GM12878 (cell line): ENCODE measurements around the gene OPCML. TPM values are rescaled to one million over a fixed set of nuclear protein-coding genes. Genes with fewer than 3 reads are reported as not detected.

Experiments used
- ATAC-seq: fragments of 200-7000 bp; cut with Tn5 transposase; 3 replicates; pipeline ENCODE4 v1.9.1; 2020; ENCODE audit warnings: mild to moderate bottlenecking, moderate library complexity
- BruUV-seq: library from RNA; stranded (reverse); fragments of 400-500 nt; replicated peaks from 2 replicates; lab custom pipeline; 2021; lab: Mats Ljungman, UMichigan
- CTCF ChIA-PET: fragments of 300-600 bp; sonication (Branson Sonifier 250); formaldehyde crosslinking; extraction: SDS; loops from one replicate; lab custom pipeline; 2021; ENCODE audit warnings: inconsistent platforms; lab: Yijun Ruan, JAX
- POLR2A ChIA-PET: fragments of 350-600 bp; formaldehyde crosslinking; extraction: SDS; loops from one replicate; lab custom pipeline; 2021; ENCODE audit warnings: inconsistent platforms; lab: Charles Lee
- RAD21 ChIA-PET: fragments of 300-600 bp; sonication (Branson Sonifier 250); formaldehyde crosslinking; loops from one replicate; lab custom pipeline; 2023; ENCODE audit warnings: antibody characterized with exemption; ENCODE audit not compliant: unreplicated experiment; lab: Charles Lee
- SMC1A ChIA-PET: fragments of 300-600 bp; sonication (Branson Sonifier 250); formaldehyde crosslinking; loops from one replicate; lab custom pipeline; 2023; ENCODE audit not compliant: unreplicated experiment, uncharacterized antibody; lab: Charles Lee
- DNase-seq: peaks from one replicate; pipeline ENCODE4 v3.0.0-alpha.2; 2011; ENCODE audit warnings: low read depth, low spot score
- FAIRE-seq: peaks from 3 replicates; lab custom pipeline; 2011; peaks lifted over from hg19 to GRCh38; lab: Jason Lieb, UNC
- H2AFZ ChIP-seq: 2 replicates; pipeline ENCODE4 v1.6.0; 2011; ENCODE audit warnings: low read depth, low read length, control low read depth; ENCODE audit not compliant: control insufficient read depth
- H3K27ac ChIP-seq: 2 replicates; pipeline ENCODE4 v1.5.1; 2011; ENCODE audit warnings: control low read depth; ENCODE audit not compliant: control insufficient read depth, insufficient read depth
- H3K27me3 ChIP-seq, 2 experiments: replicated peaks in 1 of 2; 2 replicates each; pipeline versions ENCODE4 v1.6.0 to v1.6.1; 2011; ENCODE audit warnings: low read length in 1 of 2; ENCODE audit not compliant: control insufficient read depth in 2 of 2, insufficient read depth in 2 of 2
- H3K36me3 ChIP-seq, 2 experiments: 2 replicates each; pipeline ENCODE4 v1.5.1; 2011; ENCODE audit warnings: low read length in 1 of 2; ENCODE audit not compliant: control insufficient read depth in 2 of 2, insufficient read depth in 2 of 2
- H3K4me1 ChIP-seq: 2 replicates; pipeline ENCODE4 v1.6.1; 2011; ENCODE audit warnings: mild to moderate bottlenecking, low read length, moderate library complexity, mixed read lengths; ENCODE audit not compliant: control insufficient read depth, insufficient read depth
- H3K4me2 ChIP-seq: 2 replicates; pipeline ENCODE4 v1.6.0; 2011; ENCODE audit warnings: control low read depth; ENCODE audit not compliant: control insufficient read depth, insufficient read depth
- H3K4me3 ChIP-seq: fragments of 200-600 bp; sonication (generic); 2 replicates; pipeline ENCODE4 v1.5.1; 2016
- H3K79me2 ChIP-seq: 2 replicates; pipeline ENCODE4 v1.6.0; 2011; ENCODE audit warnings: low read length; ENCODE audit not compliant: control insufficient read depth, insufficient read depth
- H3K9ac ChIP-seq: 2 replicates; pipeline ENCODE4 v1.8.0; 2011; ENCODE audit warnings: low read length, control low read depth, mixed read lengths; ENCODE audit not compliant: control insufficient read depth, insufficient read depth
- H3K9me3 ChIP-seq: replicated peaks from 3 replicates; pipeline ENCODE4 v1.5.1; 2011; ENCODE audit warnings: mild to moderate bottlenecking, low read length; ENCODE audit not compliant: control insufficient read depth, insufficient read depth
- H4K20me1 ChIP-seq: 2 replicates; pipeline ENCODE4 v1.6.0; 2011; ENCODE audit not compliant: control insufficient read depth, insufficient read depth
- CHD4 ChIP-seq: fragments of 200-600 bp; sonication (generic); IDR thresholded peaks from 2 replicates; pipeline ENCODE4 v1.6.1; 2016; ENCODE audit warnings: mild to moderate bottlenecking
- CREM ChIP-seq: IDR thresholded peaks from 2 replicates; pipeline ENCODE4 v1.6.1; 2014; ENCODE audit warnings: antibody characterized with exemption, low read depth
- EZH2 ChIP-seq: IDR thresholded peaks from 2 replicates; pipeline ENCODE4 v1.6.1; 2012; ENCODE audit warnings: low read depth, mild to moderate bottlenecking, control low read depth, inconsistent platforms, low read length, borderline replicate concordance; ENCODE audit not compliant: control insufficient read depth
- GATAD2B ChIP-seq: fragments of 450-650 bp; conservative IDR thresholded peaks from 2 replicates; pipeline ENCODE4 v1.6.1; 2017; ENCODE audit warnings: low read depth, mild to moderate bottlenecking, moderate library complexity
- HDAC6 ChIP-seq: fragments of 200-600 bp; sonication (generic); IDR thresholded peaks from one replicate; pipeline ENCODE4 v1.8.0; 2017; ENCODE audit warnings: antibody characterized with exemption; ENCODE audit not compliant: unreplicated experiment
- KAT2A ChIP-seq: conservative IDR thresholded peaks from 2 replicates; pipeline ENCODE4 v1.6.1; 2011; ENCODE audit warnings: low read depth, low read length; ENCODE audit not compliant: control insufficient read depth
- NFIC ChIP-seq: IDR thresholded peaks from 2 replicates; pipeline ENCODE4 v1.6.1; 2012; ENCODE audit warnings: low read depth, mild to moderate bottlenecking, inconsistent platforms, low read length, moderate library complexity
- NFYB ChIP-seq: IDR thresholded peaks from 2 replicates; pipeline ENCODE4 v1.6.1; 2011; ENCODE audit warnings: low read depth, mild to moderate bottlenecking, low read length, improper control_type of control experiment, moderate library complexity; ENCODE audit not compliant: insufficient read depth
- NR2C2 ChIP-seq: IDR thresholded peaks from 2 replicates; pipeline ENCODE4 v1.6.1; 2011; ENCODE audit warnings: borderline replicate concordance, low read depth; ENCODE audit not compliant: control insufficient read depth, insufficient read length
- RFX5 ChIP-seq: IDR thresholded peaks from 2 replicates; pipeline ENCODE4 v1.6.1; 2011; ENCODE audit warnings: low read depth, low read length, improper control_type of control experiment
- SMAD1 ChIP-seq: fragments of 450-650 bp; IDR thresholded peaks from 2 replicates; pipeline ENCODE4 v1.6.1; 2018; ENCODE audit warnings: mild to moderate bottlenecking, low read depth; ENCODE audit not compliant: partially characterized antibody
- SREBF2 ChIP-seq: IDR thresholded peaks from 2 replicates; pipeline ENCODE4 v1.6.1; 2012; ENCODE audit warnings: mild to moderate bottlenecking, low read length
- STAT3 ChIP-seq: IDR thresholded peaks from 2 replicates; pipeline ENCODE4 v1.6.1; 2011; ENCODE audit warnings: low read depth, low read length, improper control_type of control experiment
- ZNF217 ChIP-seq: fragments of 450-650 bp; IDR thresholded peaks from 2 replicates; pipeline ENCODE4 v1.6.1; 2017; ENCODE audit warnings: antibody characterized with exemption, mild to moderate bottlenecking
- ZNF384 ChIP-seq: IDR thresholded peaks from 2 replicates; pipeline ENCODE4 v1.6.1; 2012; ENCODE audit warnings: low read depth, mild to moderate bottlenecking, low read length, improper control_type of control experiment, borderline replicate concordance
- WGBS: methylation state at CpG from one replicate; pipeline ENCODE4 v1.1.6; 2016; ENCODE audit warnings: low lambda C conversion rate; ENCODE audit not compliant: insufficient replicate concordance, insufficient coverage; ENCODE audit errors: missing lambda C conversion rate; 5-methylcytosine and 5-hydroxymethylcytosine counted together
- in situ Hi-C: fragments of 300-500 bp; cut with MboI; formaldehyde crosslinking; loops from 9 replicates; pipeline ENCODE4 v1.14.3; 2018; ENCODE audit warnings: mixed read lengths
- intact Hi-C: fragments of 100-400 bp; cut with micrococcal nuclease; formaldehyde crosslinking; loops from one replicate; pipeline ENCODE4 v1.14.2; 2022; ENCODE audit not compliant: unreplicated experiment
- polyA plus RNA-seq, 11 experiments: library from polyadenylated mRNA; depleted of rRNA in 4 of 11; unstranded in 6 of 11; stranded (reverse) in 5 of 11; fragments of >200 nt; fragmentation: Nextera tagmentation in 4 of 11; fragmentation: Illumina TruSeq in 1 of 11; extraction: Ambion mirVana in 4 of 11; extraction: Trizol in 1 of 11; gene quantifications; 1 replicate in 1 of 11; 2 replicates in 10 of 11; pipeline versions ENCODE4 v1.2.1 to v1.2.3, GENCODE V29; 2011 to 2016; ENCODE audit warnings: inconsistent platforms in 2 of 11, missing spikeins in 2 of 11, low read depth in 1 of 11
- total RNA-seq, 4 experiments: library from RNA; depleted of rRNA in 3 of 4; stranded (reverse); fragments of >200 nt in 3 of 4; fragmentation: Illumina TruSeq in 1 of 4; extraction: Trizol in 1 of 4; gene quantifications; 2 replicates each; pipeline versions ENCODE4 v1.2.1 to v1.2.3, GENCODE V29; 2013 to 2021
- TF ChIP-seq, protein P1 (sequence below): IDR thresholded peaks from 2 replicates; pipeline ENCODE4 v1.6.1; 2011; ENCODE audit warnings: borderline replicate concordance, low read depth, mild to moderate bottlenecking, moderate library complexity, mixed read lengths, low read length; ENCODE audit not compliant: insufficient read depth; ENCODE audit errors: extremely low read length
- TF ChIP-seq, protein P2 (sequence below): IDR thresholded peaks from 2 replicates; pipeline ENCODE4 v1.6.1; 2012; ENCODE audit warnings: low read depth, low read length, improper control_type of control experiment
- TF ChIP-seq, protein P3 (sequence below): fragments of 450-650 bp; IDR thresholded peaks from 2 replicates; pipeline ENCODE4 v1.6.1; 2016; ENCODE audit warnings: mild to moderate bottlenecking, moderate library complexity, borderline replicate concordance

Gene OPCML
- total and polyA plus RNA-seq, 10 of the 15 experiments (the other 5 are each of a cell fraction or from before 2014, with no cell fraction given) = 0.84 TPM; not detected in 9

DNA sequence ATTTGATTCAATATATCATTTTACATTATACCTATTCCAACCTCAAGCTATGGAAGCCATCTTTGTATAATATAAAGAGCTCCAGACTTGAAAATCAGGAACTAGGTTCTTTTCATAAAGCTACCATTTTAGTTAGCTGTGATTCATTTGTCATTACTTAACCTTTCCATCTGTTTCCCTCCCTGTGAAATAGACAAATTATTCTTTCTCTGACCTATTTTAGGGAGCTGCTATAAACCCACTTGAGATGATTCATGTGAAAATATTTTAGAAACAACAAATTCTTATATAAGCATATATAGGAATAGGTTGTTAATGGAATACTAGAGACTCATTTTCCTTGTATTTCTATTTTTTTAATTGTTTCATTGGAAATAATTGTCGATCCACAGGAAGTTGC, 1012.1 kb downstream of the OPCML start (continued):
- TF ChIP-seq, protein P1, sequence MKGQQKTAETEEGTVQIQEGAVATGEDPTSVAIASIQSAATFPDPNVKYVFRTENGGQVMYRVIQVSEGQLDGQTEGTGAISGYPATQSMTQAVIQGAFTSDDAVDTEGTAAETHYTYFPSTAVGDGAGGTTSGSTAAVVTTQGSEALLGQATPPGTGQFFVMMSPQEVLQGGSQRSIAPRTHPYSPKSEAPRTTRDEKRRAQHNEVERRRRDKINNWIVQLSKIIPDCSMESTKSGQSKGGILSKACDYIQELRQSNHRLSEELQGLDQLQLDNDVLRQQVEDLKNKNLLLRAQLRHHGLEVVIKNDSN = no peak
- no peak for TF ChIP-seq SMAD1

DNA sequence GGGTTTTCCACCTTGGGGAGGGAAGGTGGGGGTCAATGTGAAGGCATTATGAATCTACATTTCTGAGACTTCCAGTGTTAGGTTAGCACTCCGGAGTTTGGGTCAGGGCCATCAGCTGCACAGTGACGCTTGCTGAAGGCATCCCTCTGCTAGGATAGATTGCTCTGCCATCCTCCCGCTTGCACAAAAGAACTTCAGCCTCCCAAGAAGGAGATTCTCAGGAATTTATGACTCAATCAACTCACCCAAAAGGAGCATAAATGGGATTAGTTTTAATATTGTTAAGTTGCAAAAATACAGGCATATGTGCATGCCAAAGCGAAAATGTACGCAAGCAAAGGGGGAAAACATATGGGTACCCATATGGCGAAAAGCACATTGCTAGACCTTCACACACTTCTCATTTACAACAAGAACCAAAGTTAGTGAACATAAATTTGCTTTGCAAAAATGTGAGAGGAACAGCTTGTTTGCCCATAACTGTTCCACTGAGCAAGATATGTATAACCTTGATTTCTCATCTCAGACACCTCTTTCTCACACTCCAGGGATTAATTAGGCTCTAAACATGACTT, 1013.0 kb downstream of the OPCML start:
- Histone ChIP-seq H3K9ac (no peak overlapping the region), H3K4me1 (no peaks in the 10 kb centered on the region), H3K27me3 (no peaks in the 10 kb centered on the region), H3K79me2 (no peaks in the 10 kb centered on the region), H3K4me2 (no peak overlapping the region), H3K36me3 (no peaks in the 10 kb centered on the region), H4K20me1 (no peaks in the 10 kb centered on the region), H2AFZ (no peak overlapping the region), H3K9me3 (no peaks in the 10 kb centered on the region), H3K27ac (no peak overlapping the region), H3K4me3 (no peak overlapping the region)
- ChIA-PET RAD21 (no interaction called here), SMC1A (no interaction called here), POLR2A (no interaction called here), CTCF (interaction anchor here (0.5 kb wide), 1 partner anchor 422 kb away, joined by 5 read pairs; no protein-coding TSS in a partner anchor)
- intact Hi-C loops = no loop called here
- BruUV-seq = no TSS peak
- DNase-seq (no peak), FAIRE-seq (no peak), ATAC-seq (no peak)
- WGBS = 25% methylated on average over 6 of the region's 6 CpGs
- in situ Hi-C loops = no loop called here
- TF ChIP-seq NFYB (no peak), GATAD2B (no peak), NFIC (no peak), HDAC6 (no peak), NR2C2 (no peak), CHD4 (no peak), RFX5 (no peak), ZNF384 (no peak), EZH2 (no peak), KAT2A (no peak), CREM (no peak), STAT3 (no peak), ZNF217 (no peak), SREBF2 (no peak)
- TF ChIP-seq, protein P2, sequence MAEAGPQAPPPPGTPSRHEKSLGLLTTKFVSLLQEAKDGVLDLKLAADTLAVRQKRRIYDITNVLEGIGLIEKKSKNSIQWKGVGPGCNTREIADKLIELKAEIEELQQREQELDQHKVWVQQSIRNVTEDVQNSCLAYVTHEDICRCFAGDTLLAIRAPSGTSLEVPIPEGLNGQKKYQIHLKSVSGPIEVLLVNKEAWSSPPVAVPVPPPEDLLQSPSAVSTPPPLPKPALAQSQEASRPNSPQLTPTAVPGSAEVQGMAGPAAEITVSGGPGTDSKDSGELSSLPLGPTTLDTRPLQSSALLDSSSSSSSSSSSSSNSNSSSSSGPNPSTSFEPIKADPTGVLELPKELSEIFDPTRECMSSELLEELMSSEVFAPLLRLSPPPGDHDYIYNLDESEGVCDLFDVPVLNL = no peak
- TF ChIP-seq, protein P3, sequence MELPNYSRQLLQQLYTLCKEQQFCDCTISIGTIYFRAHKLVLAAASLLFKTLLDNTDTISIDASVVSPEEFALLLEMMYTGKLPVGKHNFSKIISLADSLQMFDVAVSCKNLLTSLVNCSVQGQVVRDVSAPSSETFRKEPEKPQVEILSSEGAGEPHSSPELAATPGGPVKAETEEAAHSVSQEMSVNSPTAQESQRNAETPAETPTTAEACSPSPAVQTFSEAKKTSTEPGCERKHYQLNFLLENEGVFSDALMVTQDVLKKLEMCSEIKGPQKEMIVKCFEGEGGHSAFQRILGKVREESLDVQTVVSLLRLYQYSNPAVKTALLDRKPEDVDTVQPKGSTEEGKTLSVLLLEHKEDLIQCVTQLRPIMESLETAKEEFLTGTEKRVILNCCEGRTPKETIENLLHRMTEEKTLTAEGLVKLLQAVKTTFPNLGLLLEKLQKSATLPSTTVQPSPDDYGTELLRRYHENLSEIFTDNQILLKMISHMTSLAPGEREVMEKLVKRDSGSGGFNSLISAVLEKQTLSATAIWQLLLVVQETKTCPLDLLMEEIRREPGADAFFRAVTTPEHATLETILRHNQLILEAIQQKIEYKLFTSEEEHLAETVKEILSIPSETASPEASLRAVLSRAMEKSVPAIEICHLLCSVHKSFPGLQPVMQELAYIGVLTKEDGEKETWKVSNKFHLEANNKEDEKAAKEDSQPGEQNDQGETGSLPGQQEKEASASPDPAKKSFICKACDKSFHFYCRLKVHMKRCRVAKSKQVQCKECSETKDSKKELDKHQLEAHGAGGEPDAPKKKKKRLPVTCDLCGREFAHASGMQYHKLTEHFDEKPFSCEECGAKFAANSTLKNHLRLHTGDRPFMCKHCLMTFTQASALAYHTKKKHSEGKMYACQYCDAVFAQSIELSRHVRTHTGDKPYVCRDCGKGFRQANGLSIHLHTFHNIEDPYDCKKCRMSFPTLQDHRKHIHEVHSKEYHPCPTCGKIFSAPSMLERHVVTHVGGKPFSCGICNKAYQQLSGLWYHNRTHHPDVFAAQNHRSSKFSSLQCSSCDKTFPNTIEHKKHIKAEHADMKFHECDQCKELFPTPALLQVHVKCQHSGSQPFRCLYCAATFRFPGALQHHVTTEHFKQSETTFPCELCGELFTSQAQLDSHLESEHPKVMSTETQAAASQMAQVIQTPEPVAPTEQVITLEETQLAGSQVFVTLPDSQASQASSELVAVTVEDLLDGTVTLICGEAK = no peak
